GM23338 (cell line): ENCODE data around the gene CD84.
"Not testable (repeated sequence)": the region's sequence is repeated elsewhere in the genome, so short reads cannot be mapped to it uniquely, and the experiment has no call there.

Experiments
- CREB1 ChIP-seq: fragments of 250-450 bp; sonication (Bioruptor Pico); IDR thresholded peaks from 2 replicates; pipeline ENCODE4 v1.5.0; 2020; ENCODE audit warnings: low read depth, mild to moderate bottlenecking, moderate library complexity
- CTCF ChIP-seq, 2 experiments: fragments of 200-600 bp in 1 of 2; sonication (generic) in 1 of 2; conservative IDR thresholded peaks; 2 replicates each; pipeline versions ENCODE4 v1.5.1 to v1.6.1; 2016 to 2017; ENCODE audit warnings: antibody characterized with exemption in 2 of 2, low read depth in 2 of 2, mild to moderate bottlenecking in 2 of 2, moderate library complexity in 1 of 2
- EZH2 ChIP-seq: fragments of 200-600 bp; sonication (generic); IDR thresholded peaks from one replicate; pipeline ENCODE4 v1.8.0; 2017; ENCODE audit warnings: antibody characterized with exemption, mild to moderate bottlenecking, low read depth; ENCODE audit not compliant: unreplicated experiment
- EZH2phosphoT487 ChIP-seq: fragments of 200-600 bp; sonication (generic); IDR thresholded peaks from one replicate; pipeline ENCODE4 v1.8.1; 2018; ENCODE audit warnings: antibody characterized with exemption; ENCODE audit not compliant: unreplicated experiment
- NANOG ChIP-seq: IDR thresholded peaks from 2 replicates; pipeline ENCODE4 v1.6.1; 2016; ENCODE audit warnings: antibody characterized with exemption, borderline replicate concordance
- POLR2AphosphoS5 ChIP-seq: IDR thresholded peaks from 2 replicates; pipeline ENCODE4 v1.6.1; 2016; ENCODE audit warnings: antibody characterized with exemption, low read depth
- REST ChIP-seq: IDR thresholded peaks from one replicate; pipeline ENCODE4 v1.6.1; 2018; ENCODE audit warnings: antibody characterized with exemption; ENCODE audit not compliant: unreplicated experiment
- STAT1 ChIP-seq: IDR thresholded peaks from one replicate; pipeline ENCODE4 v1.6.1; 2016; ENCODE audit warnings: antibody characterized with exemption; ENCODE audit not compliant: unreplicated experiment
- ZNF331 ChIP-seq: fragments of 250-450 bp; sonication (Bioruptor Pico); IDR thresholded peaks from 2 replicates; pipeline ENCODE4 v1.5.0; 2020; ENCODE audit warnings: low read depth, mild to moderate bottlenecking, moderate library complexity

- TF ChIP-seq EZH2; CTCF (conservative IDR thresholded peaks at IDR 0.05; ENCODE audit: low read depth in 2 of 2); POLR2AphosphoS5; CREB1 (CRISPR knock-in tag); ZNF331 (CRISPR knock-in tag); EZH2phosphoT487; REST; NANOG; STAT1: not testable (repeated sequence)
Observed at GRCh38 chr1:160627677-160628289, 48.5 kb upstream of the CD84 start.
